Measurements from ENCODE around the gene GRN. TPM values are rescaled to one million over a fixed set of nuclear protein-coding genes. Genes with fewer than 3 reads are reported as not detected.

Gene GRN
- total and polyA plus RNA-seq, 9 of the 15 experiments (the other 6 are each of a cell fraction or from before 2014, with no cell fraction given) = 5.4 to 75.3 (median 20.7) TPM

GRCh38 chr17:44324092-44324570, 21.0 kb upstream of the GRN start (continued):
- TF ChIP-seq MGA (IDR thresholded peaks at IDR 0.05) (peak; percentile 92), ZBTB1 (CRISPR knock-in tag; IDR thresholded peaks at IDR 0.05; ENCODE audit: borderline replicate concordance, low read depth) (peak; percentile 29; the same call in 1 of the 2 replicates), MYC (IDR thresholded peaks at IDR 0.05; ENCODE audit: low read depth, low read length) (peak; percentile 41; the same call in 1 of the 2 replicates), MYC (CRISPR knock-in tag; IDR thresholded peaks at IDR 0.05; ENCODE audit: borderline replicate concordance, low read depth) (no peak)

Measured in K562 (cell line).